Lower leg skin (tissue), 4 donors: Measurements from ENCODE around the gene CENATAC. TPM values are rescaled to one million over a fixed set of nuclear protein-coding genes. Genes with fewer than 3 reads are reported as not detected.

Source experiments
- DNase-seq, 2 donors: peaks; one replicate each; pipeline ENCODE4 v3.0.0-alpha.2; 2019; ENCODE audit warnings: low spot score in 2 of 2
- H3K4me3 ChIP-seq: fragments of 200-600 bp; sonication (generic); 2 replicates; pipeline ENCODE4 v1.5.1; 2017; ENCODE audit warnings: mild to moderate bottlenecking, low read depth; ENCODE audit not compliant: poor library complexity, severe bottlenecking
- CTCF ChIP-seq, 3 donors: fragments of 450-650 bp; IDR thresholded peaks; one replicate each; pipeline ENCODE4 v1.5.1; 2016; ENCODE audit warnings: antibody characterized with exemption in 3 of 3, mild to moderate bottlenecking in 3 of 3, moderate library complexity in 2 of 3
- POLR2A ChIP-seq, 2 donors: fragments of 450-650 bp; IDR thresholded peaks; one replicate each; pipeline ENCODE4 v1.6.1; 2016 to 2017; ENCODE audit warnings: antibody characterized with exemption in 2 of 2, mild to moderate bottlenecking in 1 of 2, moderate library complexity in 1 of 2
- WGBS, 2 donors: methylation state at CpG; one replicate each; pipeline ENCODE4 v1.1.5; 2018; 5-methylcytosine and 5-hydroxymethylcytosine counted together
- intact Hi-C: fragments of 100-400 bp; cut with DNase I; formaldehyde crosslinking; loops from one replicate; pipeline ENCODE4 v1.15.0; 2023; ENCODE audit warnings: low total_unique reads
- total RNA-seq, 4 donors: library from RNA; depleted of rRNA; stranded (reverse); fragments of >200 nt; gene quantifications; one replicate each; pipeline ENCODE4 v1.1.0, GENCODE V29; 2016

The CENATAC gene
- total RNA-seq, 4 donors from 2014 or later: 21.2 to 66.8 (median 39.9) TPM

- no peak for DNase-seq
- 83 to 95% methylated on average over 4 of the region's 4 CpGs for WGBS, 2 donors
- no peak overlapping the region for H3K4me3 ChIP-seq
- TF ChIP-seq POLR2A (IDR thresholded peaks at IDR 0.05) (no peak), CTCF (IDR thresholded peaks at IDR 0.05) (no peak)
- intact Hi-C loops: loop anchor here (10.0 kb wide), 1 partner anchor 153 kb away; no protein-coding TSS in a partner anchor
Measured at GRCh38 chr11:119041821-119042514, 44.0 kb downstream of the CENATAC start.

DNA sequence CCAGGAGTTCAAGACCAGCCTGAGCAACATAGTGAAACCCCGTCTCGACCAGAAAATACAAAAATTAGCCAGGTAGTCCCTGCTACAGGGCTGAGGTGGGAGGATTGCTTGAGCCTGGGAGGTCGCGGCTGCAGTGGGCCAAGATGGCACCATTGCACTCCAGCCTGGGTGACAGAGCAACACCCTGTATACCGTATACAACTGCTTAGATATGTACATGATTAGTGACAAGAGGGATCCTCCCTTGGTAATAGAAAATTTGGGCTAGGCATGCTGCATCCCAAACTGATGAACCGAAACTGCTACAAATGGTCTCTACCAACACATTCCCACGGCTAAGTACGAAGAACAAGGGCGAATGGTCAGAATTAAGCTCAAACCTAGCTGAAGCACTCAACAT, 45.0 kb downstream of the CENATAC start:
- WGBS, 2 donors: 92% methylated on average over 9 of the region's 9 CpGs
- intact Hi-C loops: loop anchor here (10.0 kb wide), 1 partner anchor 152 kb away; no protein-coding TSS in a partner anchor
- TF ChIP-seq CTCF (IDR thresholded peaks at IDR 0.05) (no peak), POLR2A (IDR thresholded peaks at IDR 0.05) (no peak)
- no peak for DNase-seq
- H3K4me3 ChIP-seq: no peak overlapping the region

DNA sequence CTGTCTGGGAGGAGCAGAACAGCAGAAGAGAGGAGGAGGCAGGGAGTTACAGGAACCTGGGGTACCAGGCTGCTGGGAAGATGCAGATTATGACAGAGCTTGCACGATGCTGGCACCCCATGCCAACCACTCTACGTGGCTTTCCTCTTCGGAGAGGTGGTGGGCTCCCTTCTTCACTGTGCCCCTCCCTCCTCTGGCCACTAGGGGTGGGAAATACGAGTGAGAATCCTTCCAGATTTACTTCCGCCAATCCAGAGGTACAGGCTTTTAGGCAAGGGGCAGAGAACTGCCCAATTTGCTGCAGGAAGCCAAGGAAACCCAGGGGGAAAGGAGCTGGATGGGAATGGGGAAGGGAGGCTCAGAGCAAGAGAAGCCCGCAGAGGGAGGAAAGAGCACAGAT, 46.8 kb downstream of the CENATAC start:
- no peak for DNase-seq
- TF ChIP-seq CTCF (IDR thresholded peaks at IDR 0.05): no peak
- TF ChIP-seq POLR2A (IDR thresholded peaks at IDR 0.05): no peak
- intact Hi-C loops: loop anchor here (10.0 kb wide), 1 partner anchor 150 kb away; no protein-coding TSS in a partner anchor
- no peak overlapping the region for H3K4me3 ChIP-seq
- WGBS, 2 donors: 72 to 80% methylated on average over 6 of the region's 6 CpGs

- 94 to 95% methylated on average over 6 of the region's 6 CpGs for WGBS, 2 donors
- no peak overlapping the region for H3K4me3 ChIP-seq
- no peak for DNase-seq
- intact Hi-C loops: loop anchor here (10.0 kb wide), 1 partner anchor 148 kb away; no protein-coding TSS in a partner anchor
- TF ChIP-seq CTCF (IDR thresholded peaks at IDR 0.05) (no peak), POLR2A (IDR thresholded peaks at IDR 0.05) (no peak)
Measured at GRCh38 chr11:119046489-119046888, 48.6 kb downstream of the CENATAC start.

GRCh38 chr11:119047205-119047604, 49.3 kb downstream of the CENATAC start:
- no peak for DNase-seq
- WGBS, 2 donors: 96 to 97% methylated on average over 6 of the region's 6 CpGs
- no peak overlapping the region for H3K4me3 ChIP-seq
- no peak for TF ChIP-seq POLR2A (IDR thresholded peaks at IDR 0.05)
- no peak for TF ChIP-seq CTCF (IDR thresholded peaks at IDR 0.05)
- intact Hi-C loops: loop anchor here (10.0 kb wide), 1 partner anchor 148 kb away; no protein-coding TSS in a partner anchor
